K562 (cell line): ENCODE results near the gene CHD3. TPM values are rescaled to one million over a fixed set of nuclear protein-coding genes. Genes with fewer than 3 reads are reported as not detected.

ENCODE experiments used
- ESRRA ChIP-seq: fragments of 450-650 bp; IDR thresholded peaks from 2 replicates; pipeline ENCODE4 v1.6.1; 2014; ENCODE audit warnings: low read depth, mild to moderate bottlenecking, moderate library complexity, borderline replicate concordance
- polyA plus RNA-seq, 8 experiments: library from polyadenylated mRNA; depleted of rRNA in 4 of 8; stranded (reverse) in 5 of 8; unstranded in 3 of 8; fragments of >200 nt; fragmentation: Nextera tagmentation in 2 of 8; fragmentation: Illumina TruSeq in 1 of 8; extraction: Ambion mirVana in 2 of 8; extraction: Trizol in 1 of 8; gene quantifications; 2 replicates each; pipeline versions ENCODE4 v1.2.1 to v1.2.3, GENCODE V29; 2011 to 2014; ENCODE audit warnings: inconsistent platforms in 1 of 8, missing spikeins in 1 of 8
- total RNA-seq, 7 experiments: library from RNA; depleted of rRNA in 6 of 7; stranded (reverse); fragments of >200 nt in 6 of 7; fragmentation: Illumina TruSeq in 2 of 7; extraction: Trizol in 2 of 7; gene quantifications; 2 replicates each; pipeline versions ENCODE4 v1.2.1 to v1.2.3, GENCODE V29; 2011 to 2021; ENCODE audit warnings: low replicate concordance in 1 of 7
- TF ChIP-seq, protein P1 (sequence below): fragments of 450-650 bp; IDR thresholded peaks from 2 replicates; pipeline ENCODE4 v1.6.1; 2016; ENCODE audit warnings: low read depth
- TF ChIP-seq, protein P2 (sequence below), 2 experiments: fragments of 450-650 bp; formaldehyde crosslinking in 1 of 2; IDR thresholded peaks; 2 replicates each; pipeline versions ENCODE4 v1.4.0 to v1.6.1; 2014 to 2020; ENCODE audit warnings: mild to moderate bottlenecking in 2 of 2, borderline replicate concordance in 1 of 2, low read depth in 1 of 2
- TF ChIP-seq, protein P3 (sequence below), 3 experiments: fragments of 200-800 bp in 1 of 3; fragments of 250-450 bp in 1 of 3; fragments of 450-650 bp in 1 of 3; sonication (Bioruptor Pico) in 1 of 3; sonication (Bioruptor generic) in 1 of 3; formaldehyde crosslinking in 1 of 3; IDR thresholded peaks; 2 replicates each; pipeline versions ENCODE4 v1.6.1 to v1.8.0; 2016 to 2022; ENCODE audit warnings: mild to moderate bottlenecking in 2 of 3, missing genetic modification characterization in 2 of 3, missing compliant biosample characterization in 1 of 3, moderate library complexity in 1 of 3

Gene CHD3
- total and polyA plus RNA-seq, 9 of the 15 experiments (the other 6 are each of a cell fraction or from before 2014, with no cell fraction given): 0.39 to 38.2 (median 21.2) TPM

DNA sequence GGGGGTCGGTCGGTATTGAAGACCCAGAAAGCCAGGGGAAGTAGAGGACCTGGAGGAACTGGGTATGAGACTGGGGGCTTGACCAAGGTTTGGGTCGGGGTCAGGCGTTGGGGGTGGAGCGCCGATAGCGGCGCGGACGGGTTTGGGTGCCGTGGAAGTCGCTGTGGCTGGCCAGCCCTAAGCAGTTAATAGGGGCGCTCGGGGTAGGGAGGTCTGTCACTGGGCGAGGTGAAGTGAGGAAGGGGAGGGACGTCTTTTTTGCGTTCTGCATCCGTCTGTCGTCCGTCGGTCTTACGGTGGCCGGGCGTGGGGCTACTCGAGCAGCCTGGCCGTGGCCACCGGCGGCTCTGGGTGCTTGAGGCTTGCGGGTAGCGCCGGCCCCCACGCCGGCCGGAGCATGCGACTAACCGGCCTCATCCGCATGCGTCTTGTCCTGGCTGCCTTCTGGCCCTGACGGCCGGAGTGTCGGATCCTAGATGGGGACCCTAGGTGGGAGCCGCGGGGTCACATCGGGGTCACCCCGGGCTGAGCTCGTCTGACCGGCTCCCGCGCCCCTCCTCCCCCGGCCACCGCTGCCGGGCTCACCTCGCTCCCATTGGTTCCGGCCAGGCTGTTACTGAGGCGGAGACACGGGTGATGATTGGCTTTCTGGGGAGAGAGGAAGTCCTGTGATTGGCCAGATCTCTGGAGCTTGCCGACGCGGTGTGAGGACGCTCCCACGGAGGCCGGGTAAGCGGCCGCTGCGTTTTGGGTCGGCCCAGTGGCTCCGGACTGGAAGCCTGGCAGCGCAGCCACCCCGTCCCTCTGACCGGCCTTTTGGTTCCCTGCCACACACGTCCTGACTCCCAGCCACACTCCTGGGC lies 44.1 kb upstream of the CHD3 start (continued):
- TF ChIP-seq, protein P1, sequence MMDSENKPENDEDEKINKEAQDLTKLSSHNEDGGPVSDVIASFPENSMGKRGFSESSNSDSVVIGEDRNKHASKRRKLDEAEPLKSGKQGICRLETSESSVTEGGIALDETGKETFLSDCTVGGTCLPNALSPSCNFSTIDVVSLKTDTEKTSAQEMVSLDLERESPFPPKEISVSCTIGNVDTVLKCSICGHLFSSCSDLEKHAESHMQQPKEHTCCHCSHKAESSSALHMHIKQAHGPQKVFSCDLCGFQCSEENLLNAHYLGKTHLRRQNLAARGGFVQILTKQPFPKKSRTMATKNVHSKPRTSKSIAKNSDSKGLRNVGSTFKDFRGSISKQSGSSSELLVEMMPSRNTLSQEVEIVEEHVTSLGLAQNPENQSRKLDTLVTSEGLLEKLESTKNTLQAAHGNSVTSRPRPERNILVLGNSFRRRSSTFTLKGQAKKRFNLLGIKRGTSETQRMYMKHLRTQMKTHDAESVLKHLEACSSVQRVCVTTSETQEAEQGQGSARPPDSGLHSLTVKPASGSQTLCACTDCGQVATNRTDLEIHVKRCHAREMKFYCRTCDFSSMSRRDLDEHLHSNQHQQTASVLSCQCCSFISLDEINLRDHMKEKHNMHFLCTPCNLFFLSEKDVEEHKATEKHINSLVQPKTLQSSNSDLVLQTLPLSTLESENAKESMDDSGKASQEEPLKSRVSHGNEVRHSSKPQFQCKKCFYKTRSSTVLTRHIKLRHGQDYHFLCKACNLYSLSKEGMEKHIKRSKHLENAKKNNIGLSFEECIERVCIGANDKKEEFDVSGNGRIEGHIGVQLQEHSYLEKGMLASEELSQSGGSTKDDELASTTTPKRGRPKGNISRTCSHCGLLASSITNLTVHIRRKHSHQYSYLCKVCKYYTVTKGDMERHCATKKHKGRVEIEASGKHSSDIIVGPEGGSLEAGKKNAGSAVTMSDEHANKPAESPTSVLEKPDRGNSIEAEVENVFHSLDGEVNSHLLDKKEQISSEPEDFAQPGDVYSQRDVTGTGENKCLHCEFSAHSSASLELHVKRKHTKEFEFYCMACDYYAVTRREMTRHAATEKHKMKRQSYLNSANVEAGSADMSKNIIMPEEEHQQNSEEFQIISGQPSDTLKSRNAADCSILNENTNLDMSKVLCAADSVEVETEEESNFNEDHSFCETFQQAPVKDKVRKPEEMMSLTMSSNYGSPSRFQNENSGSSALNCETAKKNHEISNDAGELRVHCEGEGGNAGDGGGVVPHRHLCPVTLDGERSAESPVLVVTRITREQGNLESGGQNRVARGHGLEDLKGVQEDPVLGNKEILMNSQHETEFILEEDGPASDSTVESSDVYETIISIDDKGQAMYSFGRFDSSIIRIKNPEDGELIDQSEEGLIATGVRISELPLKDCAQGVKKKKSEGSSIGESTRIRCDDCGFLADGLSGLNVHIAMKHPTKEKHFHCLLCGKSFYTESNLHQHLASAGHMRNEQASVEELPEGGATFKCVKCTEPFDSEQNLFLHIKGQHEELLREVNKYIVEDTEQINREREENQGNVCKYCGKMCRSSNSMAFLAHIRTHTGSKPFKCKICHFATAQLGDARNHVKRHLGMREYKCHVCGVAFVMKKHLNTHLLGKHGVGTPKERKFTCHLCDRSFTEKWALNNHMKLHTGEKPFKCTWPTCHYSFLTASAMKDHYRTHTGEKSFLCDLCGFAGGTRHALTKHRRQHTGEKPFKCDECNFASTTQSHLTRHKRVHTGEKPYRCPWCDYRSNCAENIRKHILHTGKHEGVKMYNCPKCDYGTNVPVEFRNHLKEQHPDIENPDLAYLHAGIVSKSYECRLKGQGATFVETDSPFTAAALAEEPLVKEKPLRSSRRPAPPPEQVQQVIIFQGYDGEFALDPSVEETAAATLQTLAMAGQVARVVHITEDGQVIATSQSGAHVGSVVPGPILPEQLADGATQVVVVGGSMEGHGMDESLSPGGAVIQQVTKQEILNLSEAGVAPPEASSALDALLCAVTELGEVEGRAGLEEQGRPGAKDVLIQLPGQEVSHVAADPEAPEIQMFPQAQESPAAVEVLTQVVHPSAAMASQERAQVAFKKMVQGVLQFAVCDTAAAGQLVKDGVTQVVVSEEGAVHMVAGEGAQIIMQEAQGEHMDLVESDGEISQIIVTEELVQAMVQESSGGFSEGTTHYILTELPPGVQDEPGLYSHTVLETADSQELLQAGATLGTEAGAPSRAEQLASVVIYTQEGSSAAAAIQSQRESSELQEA: peak; percentile 52; the same call in 1 of the 2 replicates
- TF ChIP-seq, protein P2, sequence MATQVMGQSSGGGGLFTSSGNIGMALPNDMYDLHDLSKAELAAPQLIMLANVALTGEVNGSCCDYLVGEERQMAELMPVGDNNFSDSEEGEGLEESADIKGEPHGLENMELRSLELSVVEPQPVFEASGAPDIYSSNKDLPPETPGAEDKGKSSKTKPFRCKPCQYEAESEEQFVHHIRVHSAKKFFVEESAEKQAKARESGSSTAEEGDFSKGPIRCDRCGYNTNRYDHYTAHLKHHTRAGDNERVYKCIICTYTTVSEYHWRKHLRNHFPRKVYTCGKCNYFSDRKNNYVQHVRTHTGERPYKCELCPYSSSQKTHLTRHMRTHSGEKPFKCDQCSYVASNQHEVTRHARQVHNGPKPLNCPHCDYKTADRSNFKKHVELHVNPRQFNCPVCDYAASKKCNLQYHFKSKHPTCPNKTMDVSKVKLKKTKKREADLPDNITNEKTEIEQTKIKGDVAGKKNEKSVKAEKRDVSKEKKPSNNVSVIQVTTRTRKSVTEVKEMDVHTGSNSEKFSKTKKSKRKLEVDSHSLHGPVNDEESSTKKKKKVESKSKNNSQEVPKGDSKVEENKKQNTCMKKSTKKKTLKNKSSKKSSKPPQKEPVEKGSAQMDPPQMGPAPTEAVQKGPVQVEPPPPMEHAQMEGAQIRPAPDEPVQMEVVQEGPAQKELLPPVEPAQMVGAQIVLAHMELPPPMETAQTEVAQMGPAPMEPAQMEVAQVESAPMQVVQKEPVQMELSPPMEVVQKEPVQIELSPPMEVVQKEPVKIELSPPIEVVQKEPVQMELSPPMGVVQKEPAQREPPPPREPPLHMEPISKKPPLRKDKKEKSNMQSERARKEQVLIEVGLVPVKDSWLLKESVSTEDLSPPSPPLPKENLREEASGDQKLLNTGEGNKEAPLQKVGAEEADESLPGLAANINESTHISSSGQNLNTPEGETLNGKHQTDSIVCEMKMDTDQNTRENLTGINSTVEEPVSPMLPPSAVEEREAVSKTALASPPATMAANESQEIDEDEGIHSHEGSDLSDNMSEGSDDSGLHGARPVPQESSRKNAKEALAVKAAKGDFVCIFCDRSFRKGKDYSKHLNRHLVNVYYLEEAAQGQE (IDR thresholded peaks at IDR 0.05; ENCODE audit: borderline replicate concordance): peak; percentile 55; the same call in 1 of the 2 replicates
- TF ChIP-seq, protein P2 (CRISPR knock-in tag; IDR thresholded peaks at IDR 0.05; ENCODE audit: low read depth): no peak
- 0 out of 2 replicates have a peak, but pooled peaks have one; percentile 21 for TF ChIP-seq ESRRA
- TF ChIP-seq, protein P3, sequence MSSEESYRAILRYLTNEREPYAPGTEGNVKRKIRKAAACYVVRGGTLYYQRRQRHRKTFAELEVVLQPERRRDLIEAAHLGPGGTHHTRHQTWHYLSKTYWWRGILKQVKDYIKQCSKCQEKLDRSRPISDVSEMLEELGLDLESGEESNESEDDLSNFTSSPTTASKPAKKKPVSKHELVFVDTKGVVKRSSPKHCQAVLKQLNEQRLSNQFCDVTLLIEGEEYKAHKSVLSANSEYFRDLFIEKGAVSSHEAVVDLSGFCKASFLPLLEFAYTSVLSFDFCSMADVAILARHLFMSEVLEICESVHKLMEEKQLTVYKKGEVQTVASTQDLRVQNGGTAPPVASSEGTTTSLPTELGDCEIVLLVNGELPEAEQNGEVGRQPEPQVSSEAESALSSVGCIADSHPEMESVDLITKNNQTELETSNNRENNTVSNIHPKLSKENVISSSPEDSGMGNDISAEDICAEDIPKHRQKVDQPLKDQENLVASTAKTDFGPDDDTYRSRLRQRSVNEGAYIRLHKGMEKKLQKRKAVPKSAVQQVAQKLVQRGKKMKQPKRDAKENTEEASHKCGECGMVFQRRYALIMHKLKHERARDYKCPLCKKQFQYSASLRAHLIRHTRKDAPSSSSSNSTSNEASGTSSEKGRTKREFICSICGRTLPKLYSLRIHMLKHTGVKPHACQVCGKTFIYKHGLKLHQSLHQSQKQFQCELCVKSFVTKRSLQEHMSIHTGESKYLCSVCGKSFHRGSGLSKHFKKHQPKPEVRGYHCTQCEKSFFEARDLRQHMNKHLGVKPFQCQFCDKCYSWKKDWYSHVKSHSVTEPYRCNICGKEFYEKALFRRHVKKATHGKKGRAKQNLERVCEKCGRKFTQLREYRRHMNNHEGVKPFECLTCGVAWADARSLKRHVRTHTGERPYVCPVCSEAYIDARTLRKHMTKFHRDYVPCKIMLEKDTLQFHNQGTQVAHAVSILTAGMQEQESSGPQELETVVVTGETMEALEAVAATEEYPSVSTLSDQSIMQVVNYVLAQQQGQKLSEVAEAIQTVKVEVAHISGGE (CRISPR knock-in tag; IDR thresholded peaks at IDR 0.05): no peak
